Right lung (tissue), 5 donors: ENCODE measurements around the gene TGIF1. TPM values are rescaled to one million over a fixed set of nuclear protein-coding genes. Genes with fewer than 3 reads are reported as not detected.
A peak's percentile ranks its signal among the peaks of the same experiment; 100 is the strongest.
"Not testable (repeated sequence)": the region's sequence is repeated elsewhere in the genome, so short reads cannot be mapped to it uniquely, and the experiment has no call there.

Experiments used
- DNase-seq, 2 donors: peaks; one replicate each; pipeline ENCODE4 v3.0.0-alpha.2; 2013
- polyA plus RNA-seq, 5 donors: library from polyadenylated mRNA; unstranded; fragments of 120-200 nt; gene quantifications; one replicate each; pipeline versions ENCODE4 v1.2.1 to v1.2.3, GENCODE V29; 2013; ENCODE audit warnings: inconsistent platforms in 1 of 5, low replicate concordance in 1 of 5; ENCODE audit not compliant: insufficient read length in 5 of 5, insufficient read depth in 1 of 5

The TGIF1 gene
- polyA plus RNA-seq, 5 donors: 65.0 to 94.8 (median 86.9) TPM

GRCh38 chr18:3454365-3455089, 4.6 kb downstream of the TGIF1 start:
- peak in 1 of 2 donors; percentile 45 for DNase-seq

DNA sequence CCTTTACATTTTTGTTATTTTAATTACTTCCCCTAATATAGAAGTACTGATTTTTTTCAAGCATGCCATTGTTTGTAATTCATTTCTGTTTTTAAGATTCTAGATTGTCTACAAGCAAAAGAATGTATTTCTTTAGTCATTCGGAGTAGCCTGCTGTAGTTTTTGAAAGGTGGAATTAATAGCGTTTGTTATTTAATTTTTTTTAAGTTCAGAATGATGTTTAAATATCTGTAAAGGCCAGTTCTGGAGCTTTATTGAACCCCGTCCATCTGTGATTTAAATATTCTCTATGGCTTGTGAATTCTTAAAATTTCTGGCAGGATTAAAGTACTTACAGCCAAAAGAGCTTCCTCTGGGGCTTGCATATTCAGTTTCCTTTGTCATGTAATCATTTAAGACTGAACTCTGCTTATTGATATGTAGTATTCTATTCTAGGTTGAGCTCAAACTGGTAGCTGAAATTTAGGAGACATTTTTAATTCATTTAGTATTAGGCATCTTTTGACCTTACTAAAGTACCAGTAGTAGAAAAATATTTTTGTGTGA, 5.2 kb downstream of the TGIF1 start:
- DNase-seq: no peak

GRCh38 chr18:3455907-3456685, 6.1 kb downstream of the TGIF1 start:
- no peak for DNase-seq

DNA sequence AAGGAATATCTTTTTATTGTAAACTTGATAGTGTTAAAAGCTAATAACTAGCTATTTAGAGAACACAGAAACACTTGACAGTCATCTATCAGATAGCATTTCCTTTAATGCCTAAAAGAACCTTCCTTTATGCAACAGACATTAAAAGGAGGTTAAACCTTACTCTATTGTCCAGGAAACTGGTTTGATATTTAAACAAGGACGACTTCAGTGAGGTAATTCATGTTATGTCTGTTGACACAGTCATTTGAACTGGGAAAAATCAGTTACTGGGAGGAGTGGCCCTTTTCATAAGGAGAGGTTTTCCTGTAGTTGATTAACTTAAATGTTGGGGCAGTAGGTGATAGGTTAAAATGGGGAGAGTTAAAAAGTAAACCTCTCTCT, 6.7 kb downstream of the TGIF1 start:
- DNase-seq: no peak

DNA sequence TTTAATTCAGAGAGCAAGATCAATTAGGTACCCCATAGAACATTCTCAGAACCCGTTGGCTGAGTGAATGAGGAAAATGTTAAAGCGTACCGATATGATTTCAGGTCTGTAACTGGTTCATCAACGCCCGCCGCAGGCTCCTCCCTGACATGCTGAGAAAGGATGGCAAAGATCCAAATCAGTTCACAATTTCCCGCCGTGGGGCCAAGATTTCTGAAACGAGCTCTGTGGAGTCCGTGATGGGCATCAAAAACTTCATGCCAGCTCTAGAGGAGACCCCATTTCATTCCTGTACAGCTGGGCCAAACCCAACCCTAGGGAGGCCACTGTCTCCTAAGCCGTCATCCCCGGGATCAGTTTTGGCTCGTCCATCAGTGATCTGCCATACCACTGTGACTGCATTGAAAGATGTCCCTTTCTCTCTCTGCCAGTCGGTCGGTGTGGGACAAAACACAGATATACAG, 7.3 kb downstream of the TGIF1 start:
- DNase-seq: no peak

- no peak for DNase-seq
Observed at GRCh38 chr18:3458378-3458777, 8.4 kb downstream of the TGIF1 start.

- no peak for DNase-seq
Observed at GRCh38 chr18:3458952-3459853, 9.2 kb downstream of the TGIF1 start.

DNA sequence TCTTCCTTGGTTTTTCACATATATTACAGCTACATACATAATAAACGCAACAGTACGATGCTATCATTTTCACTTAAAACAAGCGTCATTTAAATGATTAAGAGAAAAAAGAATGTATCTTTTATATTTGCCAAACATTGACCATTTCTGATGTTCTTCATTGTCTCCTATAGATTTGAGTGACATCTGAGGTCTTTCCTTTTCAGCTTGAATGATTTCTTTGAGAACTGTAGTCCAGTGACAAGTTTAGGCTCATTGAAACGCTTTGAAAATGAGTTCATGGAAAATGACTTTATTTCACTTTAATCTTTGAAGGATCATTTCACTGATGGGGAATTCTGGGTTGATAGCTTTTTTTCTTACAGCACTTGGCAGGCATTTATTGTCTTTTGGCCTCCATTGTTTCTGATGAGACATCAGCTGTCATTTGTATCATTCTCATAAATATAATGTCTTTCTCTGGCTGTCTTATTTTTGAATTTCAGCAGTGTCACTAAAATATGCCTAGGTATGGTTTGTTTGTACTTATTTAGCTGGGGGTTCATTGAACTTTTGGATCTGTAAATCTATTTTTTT, 10.9 kb downstream of the TGIF1 start:
- DNase-seq: no peak

DNA sequence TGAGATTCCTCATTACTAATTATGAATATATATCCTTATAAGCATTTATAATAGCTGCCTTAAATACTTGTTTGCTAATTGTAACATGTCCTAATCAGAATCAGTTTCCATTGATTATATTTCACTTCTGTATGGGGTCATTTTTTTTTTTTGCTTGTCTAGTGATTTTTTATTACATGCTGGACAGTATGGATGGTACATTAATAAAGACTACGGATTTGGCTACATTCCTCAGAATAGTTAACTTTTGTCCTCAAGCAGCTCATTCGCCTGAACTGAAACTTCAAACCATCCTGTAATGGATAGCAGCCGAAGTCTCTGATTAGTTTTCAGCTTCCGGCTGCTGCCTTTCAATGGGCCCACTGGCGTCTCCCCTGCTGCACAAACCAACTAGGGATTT, 11.7 kb downstream of the TGIF1 start:
- DNase-seq: no peak

GRCh38 chr18:3463051-3463450, 13.1 kb downstream of the TGIF1 start:
- DNase-seq: no peak

GRCh38 chr18:3466045-3466444, 16.1 kb downstream of the TGIF1 start:
- no peak for DNase-seq

- DNase-seq: no peak
Observed at GRCh38 chr18:3466872-3467271, 16.9 kb downstream of the TGIF1 start.

- no peak for DNase-seq
Observed at GRCh38 chr18:3468066-3468705, 18.2 kb downstream of the TGIF1 start.

GRCh38 chr18:3468833-3469232, 18.9 kb downstream of the TGIF1 start:
- no peak for DNase-seq

- no peak for DNase-seq
Observed at GRCh38 chr18:3471141-3471648, 21.2 kb downstream of the TGIF1 start.

- not testable (repeated sequence) for DNase-seq
Observed at GRCh38 chr18:3472121-3472520, 22.1 kb downstream of the TGIF1 start.

DNA sequence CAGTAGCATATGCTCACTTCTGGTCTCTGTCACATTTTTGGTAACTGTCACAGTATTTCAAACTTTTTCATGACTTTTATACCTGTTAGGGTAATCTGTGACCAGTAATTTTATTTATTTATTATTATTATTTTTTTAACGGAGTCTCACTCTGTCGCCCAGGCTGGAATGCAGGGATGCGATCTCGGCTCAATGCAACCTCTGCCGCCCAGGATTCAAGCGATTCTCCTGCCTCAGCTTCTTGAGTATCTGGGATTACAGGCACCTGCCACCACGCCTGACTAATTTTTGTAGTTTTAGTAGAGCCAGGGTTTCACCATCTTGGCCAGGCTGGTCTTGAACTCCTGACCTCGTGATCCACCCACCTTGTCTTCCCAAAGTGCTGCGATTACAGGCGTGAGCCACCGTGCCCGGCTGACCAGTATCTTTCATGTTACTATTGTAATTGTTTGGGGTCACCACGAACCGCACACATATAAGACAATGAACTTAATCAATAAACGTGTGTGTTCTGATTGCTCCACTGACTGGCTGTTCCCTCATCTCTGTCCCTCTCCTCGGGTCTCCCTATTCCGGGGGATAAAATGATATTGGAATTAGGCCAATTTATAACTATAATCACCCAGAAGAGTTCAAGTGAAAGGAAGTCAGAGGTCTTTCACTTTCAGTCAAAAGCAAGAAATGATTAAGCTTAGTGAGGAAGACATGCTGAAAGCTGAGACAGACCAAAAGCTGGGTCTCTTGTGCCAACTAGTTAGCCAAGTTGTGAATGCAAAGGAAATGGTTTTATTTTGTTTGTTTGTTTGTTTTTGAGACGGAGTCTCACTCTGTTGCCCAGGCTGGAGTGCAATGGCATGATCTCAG, 22.9 kb downstream of the TGIF1 start:
- DNase-seq: no peak

- DNase-seq: no peak
Observed at GRCh38 chr18:3478262-3478978, 28.4 kb downstream of the TGIF1 start.

DNA sequence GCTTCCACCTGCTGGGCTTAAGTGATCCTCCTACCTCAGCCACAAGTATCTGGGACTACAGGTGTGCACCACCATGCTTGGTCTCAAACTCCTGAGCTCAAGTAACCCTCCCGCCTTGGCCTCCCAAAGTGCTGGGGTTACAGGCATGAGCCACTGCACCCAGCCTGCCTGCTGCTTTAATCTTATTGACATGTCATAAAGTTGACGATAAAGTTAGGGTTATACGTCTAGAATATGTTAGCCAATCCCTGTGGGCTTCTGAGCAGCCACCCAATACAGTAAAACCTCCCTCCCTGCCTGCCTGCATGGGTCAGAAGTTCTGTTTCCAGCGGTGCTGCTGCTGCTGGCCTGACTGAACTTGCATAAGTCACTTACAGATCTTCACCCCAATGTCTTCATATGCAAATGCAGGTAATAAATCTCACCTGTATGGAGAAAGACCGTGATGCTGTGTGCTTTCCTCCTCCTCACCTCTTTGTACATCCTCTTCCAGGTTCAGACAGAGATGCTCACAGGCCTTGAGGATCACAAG, 30.1 kb downstream of the TGIF1 start:
- DNase-seq: no peak
